NCI-H2196 treated with DMSO at 0.1 percent for 48 hours (cell line): ENCODE results near the gene ZNF185.
"Not testable (repeated sequence)": the region's sequence is repeated elsewhere in the genome, so short reads cannot be mapped to it uniquely, and the experiment has no call there.

Experiments used
- DNase-seq: peaks from one replicate; lab custom pipeline; 2025; ENCODE audit not compliant: unreplicated experiment; lab: John Stamatoyannopoulos, UW

Gene ZNF185

DNA sequence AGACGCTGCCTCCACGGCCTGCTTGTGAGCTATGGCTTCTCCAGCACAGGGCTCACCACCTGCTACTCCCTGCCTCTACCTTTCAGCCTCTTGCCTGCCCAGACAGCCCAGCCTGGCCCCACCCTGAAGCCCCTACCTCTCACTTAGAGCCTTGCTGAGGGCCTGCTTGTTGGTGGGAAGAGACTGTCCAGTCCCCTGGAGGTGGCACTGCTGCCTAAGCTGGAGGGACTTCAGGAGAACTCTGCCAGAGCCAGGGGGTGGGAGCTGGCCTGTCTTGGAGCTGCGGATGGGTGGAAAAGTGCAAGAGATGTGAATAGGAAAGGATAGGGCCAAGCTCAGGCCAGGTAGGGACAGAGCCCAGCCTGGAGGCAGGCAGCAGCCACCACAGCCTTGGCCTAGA lies 2.7 kb upstream of the ZNF185 start:
- no peak for DNase-seq

DNA sequence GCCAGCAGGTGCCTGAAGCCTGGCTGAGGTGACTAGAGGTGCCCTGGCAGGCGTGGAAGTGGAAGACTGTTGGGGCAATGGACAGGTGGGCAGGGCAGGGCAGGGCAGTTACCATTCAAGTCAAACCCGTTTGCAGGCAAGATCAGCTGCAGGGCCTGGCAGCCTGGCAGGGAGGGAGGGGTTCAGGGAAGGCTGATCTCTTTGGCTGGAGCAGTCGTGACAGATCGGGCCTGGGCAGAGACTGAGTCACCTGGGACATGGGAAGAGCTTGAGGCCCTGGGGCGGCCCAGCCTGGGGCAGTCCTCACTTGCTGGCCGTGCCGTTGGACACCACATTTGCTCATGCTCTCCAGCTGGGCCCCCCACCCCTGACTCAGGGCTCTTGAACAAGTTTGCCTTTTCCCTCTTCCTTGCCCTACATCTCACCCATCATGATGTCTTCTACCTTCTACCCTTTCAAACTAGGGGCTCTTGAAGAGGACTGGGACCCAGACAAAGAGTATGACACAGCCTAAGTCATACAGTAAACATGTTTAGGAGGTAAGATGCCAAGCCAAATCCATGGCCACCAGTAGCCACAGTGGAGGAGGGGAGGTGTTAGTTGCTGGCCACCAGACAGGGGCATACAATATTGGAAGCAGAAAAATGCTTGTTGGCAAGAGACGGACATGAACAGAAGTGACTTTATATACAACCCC lies 2.0 kb upstream of the ZNF185 start:
- DNase-seq, result no peak

- DNase-seq, result no peak
Measured at GRCh38 chrX:152896450-152896849, 1.4 kb upstream of the ZNF185 start.

GRCh38 chrX:152898442-152898841 lies 575 bp downstream of the ZNF185 start:
- DNase-seq, result no peak

DNA sequence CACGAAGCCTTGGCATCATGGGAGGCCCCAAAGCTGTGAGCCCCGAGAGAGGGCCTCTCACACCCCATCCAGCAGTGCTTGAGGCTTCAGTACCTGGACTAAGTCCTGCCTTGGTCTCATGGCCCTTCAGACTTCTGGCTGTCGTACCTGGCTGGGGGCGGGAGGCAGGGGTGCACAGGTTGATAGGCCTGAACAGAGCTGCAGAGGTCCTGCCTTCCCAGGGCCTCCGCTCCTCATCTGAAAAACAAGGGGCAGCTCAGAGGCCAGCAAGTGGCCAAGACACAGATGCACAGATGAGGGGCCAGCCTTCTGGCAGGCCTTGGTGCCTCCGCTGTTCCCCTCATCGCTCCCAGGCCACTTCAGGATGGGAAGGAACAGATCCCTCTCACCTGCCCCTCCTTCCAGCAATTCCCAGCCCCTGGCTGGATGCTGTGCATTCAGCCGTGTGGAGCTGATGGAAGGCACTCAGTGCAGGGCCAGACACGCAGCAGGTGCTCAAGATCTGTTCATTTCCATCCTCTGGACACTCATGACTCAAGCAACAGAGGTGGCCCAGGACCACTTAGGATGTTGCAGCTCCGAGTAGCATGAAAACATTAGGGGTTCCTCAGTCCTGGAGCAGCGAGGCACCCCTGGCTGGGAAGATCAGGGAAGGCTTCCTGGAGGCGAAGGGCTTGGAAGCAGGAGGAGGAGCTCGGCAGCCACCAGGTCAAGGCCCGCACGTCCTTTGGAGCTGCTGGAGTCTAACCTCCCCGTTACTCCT lies 1.4 kb downstream of the ZNF185 start:
- no peak for DNase-seq

GRCh38 chrX:152899874-152900719 lies 2.2 kb downstream of the ZNF185 start:
- no peak for DNase-seq

DNA sequence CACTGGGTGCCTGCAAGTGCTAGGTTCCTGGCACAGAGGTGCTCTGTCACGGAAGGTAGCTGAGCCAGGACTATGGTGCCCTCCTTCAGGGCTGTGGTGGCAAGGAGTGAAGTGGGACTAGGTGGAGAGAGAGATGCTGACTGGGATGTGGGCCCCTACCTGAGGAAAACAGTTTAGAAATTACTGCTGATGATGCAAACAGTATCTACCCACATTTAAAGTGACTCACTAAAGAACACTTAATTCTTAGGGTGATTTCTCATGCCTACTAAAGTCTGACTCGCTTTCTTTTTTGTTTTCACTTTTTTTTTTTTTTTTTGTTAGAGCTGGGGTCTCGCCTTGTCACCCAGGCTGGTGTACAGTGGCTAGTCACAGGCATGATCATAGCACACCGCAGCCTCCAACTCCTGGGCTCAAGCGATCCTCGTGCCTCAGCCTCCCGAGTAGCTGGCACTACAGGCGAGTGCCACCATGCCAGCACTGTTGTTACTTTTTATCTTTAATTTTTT lies 3.1 kb downstream of the ZNF185 start:
- DNase-seq, result no peak

- DNase-seq, result no peak
Measured at GRCh38 chrX:152901816-152902501, 4.1 kb downstream of the ZNF185 start.

- DNase-seq, result no peak
Measured at GRCh38 chrX:152902502-152902820, 4.6 kb downstream of the ZNF185 start.

- DNase-seq, result no peak
Measured at GRCh38 chrX:152903589-152903988, 5.7 kb downstream of the ZNF185 start.

DNA sequence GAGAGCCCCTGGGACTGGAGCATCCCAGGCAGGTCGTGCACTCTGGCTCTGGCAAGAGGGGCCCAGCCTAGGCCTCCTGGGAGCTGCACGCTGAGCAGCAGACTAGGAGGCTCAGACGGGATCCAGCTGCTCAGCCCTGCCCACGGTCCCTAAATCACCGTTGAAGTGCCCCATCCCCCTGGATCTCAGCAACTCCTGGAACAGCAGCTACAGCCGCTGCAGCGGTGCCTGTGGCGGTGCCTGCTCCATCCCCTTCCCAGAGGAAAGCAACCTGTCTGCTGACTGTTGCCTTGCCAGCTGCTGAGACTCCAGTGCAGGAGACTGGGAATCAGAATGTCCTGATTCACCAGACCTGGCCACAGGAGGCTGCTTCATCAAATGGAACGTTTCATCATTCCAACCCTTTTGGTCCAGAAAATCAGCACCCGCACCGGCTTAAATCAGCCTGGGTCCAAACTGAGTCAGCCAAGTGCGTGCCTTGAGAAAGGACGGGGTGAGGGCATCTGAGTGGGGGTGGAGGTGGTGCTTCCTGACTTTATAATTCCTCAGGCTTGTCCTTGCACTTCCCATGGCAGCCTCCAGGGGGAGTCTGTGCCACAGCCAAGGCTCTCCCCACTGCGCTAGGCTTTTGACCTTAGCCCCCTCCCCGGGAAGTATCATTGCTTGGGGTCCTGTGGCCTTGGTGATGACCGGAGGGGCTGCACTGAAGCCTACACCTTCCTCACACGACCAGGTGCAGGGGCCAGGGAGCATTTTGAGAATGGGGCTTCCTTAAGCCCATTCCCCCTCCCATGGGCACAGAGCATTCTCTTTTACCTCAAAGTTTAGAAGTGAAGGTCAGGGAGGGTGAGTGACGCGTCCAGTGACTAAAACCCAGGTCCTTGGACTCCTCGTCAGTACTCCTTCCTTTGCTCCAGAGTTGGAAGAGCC lies 6.5 kb downstream of the ZNF185 start:
- no peak for DNase-seq

DNA sequence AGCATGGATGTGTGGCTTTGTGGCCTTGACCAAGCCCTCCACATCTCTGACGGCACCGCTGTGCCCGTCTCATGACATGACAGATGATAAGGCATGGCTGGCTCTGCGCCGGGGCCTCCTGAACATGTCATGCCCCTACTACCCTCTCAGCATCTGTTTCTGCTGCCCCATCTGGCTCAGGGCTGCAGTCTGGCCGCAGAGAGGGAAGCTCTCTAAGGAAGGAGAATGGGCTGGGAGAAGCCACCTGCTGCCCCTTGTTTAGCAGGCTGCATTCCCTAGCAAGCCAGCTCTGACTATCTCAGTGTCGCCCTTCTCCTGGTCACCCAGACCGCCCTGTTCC lies 7.2 kb downstream of the ZNF185 start:
- DNase-seq, result no peak

DNA sequence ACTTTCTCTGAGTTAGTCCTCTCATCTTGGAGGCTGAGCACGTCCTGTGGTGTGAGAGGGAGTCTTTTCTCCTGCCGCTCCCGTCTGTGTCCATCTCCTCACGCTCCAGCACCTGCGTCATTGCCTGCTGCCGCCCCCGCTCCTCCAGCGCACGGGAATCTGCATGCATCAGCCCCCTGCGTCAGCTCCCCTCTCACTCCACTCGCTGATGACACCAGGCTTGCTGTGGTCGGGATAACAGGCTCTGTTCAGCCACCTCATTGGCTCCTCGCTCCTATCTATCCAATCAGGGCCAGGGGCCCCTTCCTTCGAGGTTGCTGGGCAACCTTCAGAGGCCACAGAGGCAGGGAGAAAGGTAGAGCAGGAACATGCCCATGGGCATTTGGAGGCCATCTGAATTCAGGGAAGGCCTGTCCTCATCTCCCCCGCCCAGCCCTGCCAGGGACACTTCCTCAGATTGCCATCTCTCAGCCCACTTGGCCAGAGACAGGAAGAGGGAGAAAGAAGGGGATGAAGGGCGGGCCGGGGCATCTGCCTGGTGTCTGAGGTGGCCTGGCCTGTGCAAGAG lies 9.3 kb downstream of the ZNF185 start:
- DNase-seq, result no peak

- no peak for DNase-seq
Measured at GRCh38 chrX:152908486-152908885, 10.6 kb downstream of the ZNF185 start.

DNA sequence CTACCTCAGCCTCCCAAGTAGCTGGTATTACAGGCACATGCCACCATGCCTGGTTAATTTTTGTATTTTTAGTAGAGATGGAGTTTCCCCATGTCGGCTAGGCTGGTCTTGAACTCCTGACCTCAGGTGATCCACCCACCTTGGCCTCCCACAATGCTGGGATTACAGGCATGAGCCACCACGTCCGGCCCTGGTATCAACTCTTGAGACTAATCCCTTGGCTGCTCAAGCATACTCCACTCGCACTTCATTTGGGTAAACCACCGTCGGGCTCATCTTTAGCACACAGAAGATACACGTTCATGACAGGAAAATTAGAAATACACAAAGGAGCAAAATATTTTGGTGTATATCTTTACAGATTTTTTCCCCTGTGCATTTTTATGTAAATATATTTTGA lies 12.2 kb downstream of the ZNF185 start:
- not testable (repeated sequence) for DNase-seq

- DNase-seq, result no peak
Measured at GRCh38 chrX:152912106-152912505, 14.2 kb downstream of the ZNF185 start.

DNA sequence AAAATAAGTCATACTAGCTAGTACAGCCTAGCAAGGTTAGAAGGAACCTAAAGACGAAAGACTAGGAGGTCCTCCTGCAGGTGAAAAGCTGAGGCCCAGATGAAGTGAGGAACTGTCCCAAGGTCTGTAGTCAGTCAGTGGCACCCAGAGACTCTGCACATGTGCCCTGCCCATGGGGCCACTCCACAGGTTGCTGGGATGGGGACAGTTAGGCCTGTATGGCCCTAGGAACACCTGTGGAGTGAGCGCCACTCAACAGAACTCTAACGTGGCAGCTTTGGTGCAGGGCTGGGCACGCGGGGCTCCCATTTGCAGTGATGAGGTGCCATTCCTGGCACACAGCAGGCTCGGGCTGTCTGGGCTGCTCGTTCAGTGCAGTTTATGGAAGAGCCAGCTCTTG lies 14.8 kb downstream of the ZNF185 start:
- no peak for DNase-seq

- no peak for DNase-seq
Measured at GRCh38 chrX:152913346-152913745, 15.5 kb downstream of the ZNF185 start.

- no peak for DNase-seq
Measured at GRCh38 chrX:152913910-152914309, 16.0 kb downstream of the ZNF185 start.
